OCI-LY1 (cell line): ENCODE data around the gene ERG.

Experiments
- H2AFZ ChIP-seq: fragments of 200-600 bp; sonication (generic), shearing (Covaris generic); 2 replicates; pipeline ENCODE4 v1.6.0; 2014; ENCODE audit warnings: antibody characterized with exemption, mild to moderate bottlenecking, low read length
- H3F3A ChIP-seq: fragments of 200-600 bp; sonication (generic), shearing (Covaris generic); 2 replicates; pipeline ENCODE4 v1.6.0; 2014; ENCODE audit warnings: mild to moderate bottlenecking, antibody characterized with exemption, low read length, moderate library complexity; ENCODE audit not compliant: insufficient read depth
- H3K27ac ChIP-seq: fragments of 200-600 bp; sonication (generic); 2 replicates; pipeline ENCODE4 v1.5.1; 2014; ENCODE audit warnings: low read length, mixed run types, mild to moderate bottlenecking, low read depth; ENCODE audit not compliant: poor library complexity, severe bottlenecking
- H3K27me3 ChIP-seq: fragments of 200-600 bp; sonication (generic); 2 replicates; pipeline ENCODE4 v1.6.0; 2014; ENCODE audit warnings: antibody characterized with exemption, mild to moderate bottlenecking, low read length, moderate library complexity; ENCODE audit not compliant: insufficient read depth
- H3K36me3 ChIP-seq: fragments of 200-600 bp; sonication (generic); 2 replicates; pipeline ENCODE4 v1.6.1; 2014; ENCODE audit warnings: mild to moderate bottlenecking, antibody characterized with exemption, low read length, moderate library complexity, mixed read lengths; ENCODE audit not compliant: insufficient read depth
- H3K4me1 ChIP-seq: fragments of 200-600 bp; sonication (generic); 2 replicates; pipeline ENCODE4 v1.5.1; 2014; ENCODE audit warnings: mild to moderate bottlenecking, low read length, moderate library complexity; ENCODE audit not compliant: insufficient read depth, severe bottlenecking
- H3K4me2 ChIP-seq: fragments of 200-600 bp; sonication (generic), shearing (Covaris generic); 2 replicates; pipeline ENCODE4 v1.6.1; 2014; ENCODE audit warnings: low read length
- H3K4me3 ChIP-seq: fragments of 200-600 bp; sonication (generic); 2 replicates; pipeline ENCODE4 v1.5.1; 2014; ENCODE audit warnings: low read length, low read depth, mild to moderate bottlenecking, mixed read lengths; ENCODE audit not compliant: poor library complexity, severe bottlenecking
- H3K79me2 ChIP-seq: fragments of 200-600 bp; shearing (Covaris generic); 2 replicates; pipeline ENCODE4 v1.6.1; 2016; ENCODE audit warnings: mixed run types, low read length, mixed read lengths; ENCODE audit not compliant: insufficient read depth
- H3K9ac ChIP-seq: fragments of 200-600 bp; sonication (generic), shearing (Covaris generic); 2 replicates; pipeline ENCODE4 v1.6.1; 2014; ENCODE audit warnings: mild to moderate bottlenecking, low read length, mixed read lengths
- H3K9me2 ChIP-seq: fragments of 200-600 bp; sonication (generic), shearing (Covaris generic); 2 replicates; pipeline ENCODE4 v1.6.1; 2014; ENCODE audit warnings: low read depth, mild to moderate bottlenecking, low read length, mixed read lengths
- H3K9me3 ChIP-seq: fragments of 200-600 bp; shearing (Covaris generic); 2 replicates; pipeline ENCODE4 v1.6.1; 2014; ENCODE audit warnings: low read length, mixed read lengths
- H4K20me1 ChIP-seq: fragments of 200-600 bp; sonication (generic), shearing (Covaris generic); 2 replicates; pipeline ENCODE4 v1.6.0; 2016; ENCODE audit warnings: mild to moderate bottlenecking, low read length; ENCODE audit not compliant: insufficient read depth
- CTCF ChIP-seq: fragments of 200-600 bp; sonication (generic), shearing (Covaris generic); IDR thresholded peaks from 2 replicates; pipeline ENCODE4 v1.5.1; 2017; ENCODE audit warnings: mild to moderate bottlenecking, antibody characterized with exemption, low read length, moderate library complexity, mixed read lengths
- EZH2 ChIP-seq: fragments of 200-600 bp; sonication (generic), shearing (Covaris generic); IDR thresholded peaks from 2 replicates; pipeline ENCODE4 v1.8.0; 2017; ENCODE audit warnings: borderline replicate concordance, mixed run types, mild to moderate bottlenecking, antibody characterized with exemption, low read length, moderate library complexity, mixed read lengths

The ERG gene

GRCh38 chr21:38459490-38459889 is 38.8 kb downstream of the ERG start:
- Histone ChIP-seq H4K20me1 (no peaks in the 10 kb centered on the region), H3K9me3 (no peaks in the 10 kb centered on the region), H3K4me1 (no peaks in the 10 kb centered on the region), H3K27me3 (no peaks in the 10 kb centered on the region), H3K27ac (no peak overlapping the region), H3K36me3 (no peaks in the 10 kb centered on the region), H3K4me2 (no peak overlapping the region), H2AFZ (no peak overlapping the region), H3K79me2 (no peaks in the 10 kb centered on the region), H3K4me3 (no peak overlapping the region), H3F3A (no peaks in the 10 kb centered on the region), H3K9me2 (no peaks in the 10 kb centered on the region), H3K9ac (no peak overlapping the region)
- TF ChIP-seq CTCF, result no peak

- H3K27me3 ChIP-seq, result no peaks in the 10 kb centered on the region
- H3K9ac ChIP-seq, result no peak overlapping the region
- H3K79me2 ChIP-seq, result no peaks in the 10 kb centered on the region
- no peak overlapping the region for H3K4me2 ChIP-seq
- no peak overlapping the region for H2AFZ ChIP-seq
- TF ChIP-seq CTCF (no peak), EZH2 (no peak)
- no peaks in the 10 kb centered on the region for H3K36me3 ChIP-seq
- H4K20me1 ChIP-seq, result no peaks in the 10 kb centered on the region
- H3K27ac ChIP-seq, result no peak overlapping the region
- H3K9me2 ChIP-seq, result no peaks in the 10 kb centered on the region
- H3K4me3 ChIP-seq, result no peak overlapping the region
- no peaks in the 10 kb centered on the region for H3K4me1 ChIP-seq
- H3F3A ChIP-seq, result no peaks in the 10 kb centered on the region
- H3K9me3 ChIP-seq, result no peaks in the 10 kb centered on the region
These were observed 42.9 kb downstream of the ERG start for GRCh38 chr21:38455403-38455802.

GRCh38 chr21:38454702-38455101 is 43.6 kb downstream of the ERG start:
- no peaks in the 10 kb centered on the region for H3K79me2 ChIP-seq
- H3K9me2 ChIP-seq, result no peaks in the 10 kb centered on the region
- no peak overlapping the region for H3K27ac ChIP-seq
- no peak overlapping the region for H2AFZ ChIP-seq
- TF ChIP-seq EZH2, result no peak
- no peak for TF ChIP-seq CTCF
- no peak overlapping the region for H3K4me2 ChIP-seq
- no peak overlapping the region for H3K9ac ChIP-seq
- H3K4me1 ChIP-seq, result no peaks in the 10 kb centered on the region
- no peaks in the 10 kb centered on the region for H3F3A ChIP-seq
- H3K9me3 ChIP-seq, result no peaks in the 10 kb centered on the region
- no peak overlapping the region for H3K4me3 ChIP-seq
- H3K36me3 ChIP-seq, result no peaks in the 10 kb centered on the region
- no peaks in the 10 kb centered on the region for H4K20me1 ChIP-seq
- H3K27me3 ChIP-seq, result no peaks in the 10 kb centered on the region
